Upper lobe of left lung (tissue), 4 donors: ENCODE data around the gene RNF212B.

Experiments used
- CTCF ChIP-seq, 6 experiments: fragments of 450-650 bp in 4 of 6; fragments of 200-600 bp in 2 of 6; sonication (generic) in 2 of 6; IDR thresholded peaks; one replicate each; pipeline ENCODE4 v1.5.1; 2016 to 2019; ENCODE audit warnings: antibody characterized with exemption in 6 of 6
- EP300 ChIP-seq, 4 donors: sonication (generic); formaldehyde crosslinking; IDR thresholded peaks; one replicate each; pipeline ENCODE4 v1.5.1; 2017; ENCODE audit warnings: antibody characterized with exemption in 4 of 4, control low read depth in 2 of 4
- POLR2A ChIP-seq, 4 donors: fragments of 450-650 bp; IDR thresholded peaks; one replicate each; pipeline ENCODE4 v1.5.1; 2016 to 2017; ENCODE audit warnings: antibody characterized with exemption in 4 of 4, mild to moderate bottlenecking in 2 of 4
- POLR2AphosphoS5 ChIP-seq, 2 donors: sonication (generic); formaldehyde crosslinking; IDR thresholded peaks; one replicate each; pipeline ENCODE4 v1.5.1; 2017; ENCODE audit warnings: antibody characterized with exemption in 2 of 2

DNA sequence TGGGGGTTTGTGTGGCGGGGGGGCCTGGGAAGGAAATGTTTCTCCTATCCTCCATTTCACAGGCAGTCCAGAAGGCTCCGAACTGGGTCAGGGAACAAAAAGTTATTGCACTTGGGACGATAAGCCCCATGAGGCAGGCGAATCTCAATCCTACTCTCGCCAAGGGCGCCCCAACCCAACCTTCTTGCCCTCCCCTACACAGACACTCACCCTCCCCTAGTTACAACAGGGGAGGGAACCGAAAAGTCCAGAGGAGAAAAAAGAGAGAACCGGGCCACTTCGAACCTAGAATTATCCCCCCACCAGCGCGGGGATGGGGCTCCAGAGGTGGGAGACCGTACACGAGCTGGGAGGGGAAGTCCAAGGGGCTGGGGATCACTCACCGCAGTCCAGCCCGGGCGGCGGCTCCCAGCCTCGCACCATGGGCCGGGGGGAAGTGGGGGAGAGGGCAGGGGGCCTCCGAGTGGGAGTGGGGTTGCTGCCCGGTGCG is 47.8 kb downstream of the RNF212B start:
- no peak for TF ChIP-seq CTCF (IDR thresholded peaks at IDR 0.05)
- no peak for TF ChIP-seq POLR2A (IDR thresholded peaks at IDR 0.05)
- no peak for TF ChIP-seq POLR2AphosphoS5 (IDR thresholded peaks at IDR 0.05)
- TF ChIP-seq EP300 (IDR thresholded peaks at IDR 0.05): no peak
